GM12891 (cell line): Measurements from ENCODE around the gene SLCO2A1.

ENCODE experiments used
- POLR2A ChIP-seq: IDR thresholded peaks from 2 replicates; pipeline ENCODE4 v1.6.1; 2011; ENCODE audit warnings: low read depth, low read length, control low read depth
- POLR2AphosphoS5 ChIP-seq: IDR thresholded peaks from 2 replicates; pipeline ENCODE4 v1.6.1; 2011; ENCODE audit warnings: low read depth, low read length, control low read depth
- POU2F2 ChIP-seq: IDR thresholded peaks from 2 replicates; pipeline ENCODE4 v1.6.1; 2011; ENCODE audit warnings: low read depth, mild to moderate bottlenecking, control low read depth, low read length, moderate library complexity
- TAF1 ChIP-seq: IDR thresholded peaks from 2 replicates; pipeline ENCODE4 v1.6.1; 2011; ENCODE audit warnings: low read depth, low read length, control low read depth

- no peak for TF ChIP-seq TAF1
- TF ChIP-seq POU2F2 = no peak
- TF ChIP-seq POLR2A = no peak
- no peak for TF ChIP-seq POLR2AphosphoS5
Observed at GRCh38 chr3:133992951-133993620, 36.6 kb downstream of the SLCO2A1 start.
